Posterior cingulate gyrus (tissue), 11 donors: ENCODE results near the gene BRMS1L.

Experiments
- DNase-seq, 10 donors: peaks; one replicate each; pipeline versions ENCODE4 v3.0.0 to v3.0.0-alpha.2; 2020 to 2021; ENCODE audit warnings: mixed read lengths in 3 of 10
- intact Hi-C: fragments of 100-400 bp; cut with DNase I; formaldehyde crosslinking; loops from one replicate; pipeline ENCODE4 v1.15.1; 2023

Gene BRMS1L

DNA sequence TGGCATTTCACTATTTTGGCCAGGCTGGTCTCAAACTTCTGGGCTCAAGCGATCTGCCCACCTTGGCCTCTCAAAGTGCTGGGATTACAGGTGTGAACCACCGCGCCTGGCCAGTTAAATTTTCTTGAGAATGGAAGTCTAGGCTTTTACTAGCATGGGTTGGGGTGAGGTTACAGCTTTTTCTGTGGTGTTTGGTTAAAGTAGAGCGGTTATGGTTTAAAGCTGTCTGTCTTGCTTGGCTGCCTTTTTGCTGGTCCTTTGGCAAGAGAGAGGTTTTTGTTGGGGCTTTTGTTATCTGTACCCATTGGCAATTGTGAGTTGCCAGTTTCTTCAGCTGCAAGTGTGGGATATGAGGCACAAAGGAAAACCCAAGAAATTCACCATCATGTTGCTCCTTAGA lies 84.1 kb downstream of the BRMS1L start:
- intact Hi-C loops = no loop called here
- no peak for DNase-seq

DNA sequence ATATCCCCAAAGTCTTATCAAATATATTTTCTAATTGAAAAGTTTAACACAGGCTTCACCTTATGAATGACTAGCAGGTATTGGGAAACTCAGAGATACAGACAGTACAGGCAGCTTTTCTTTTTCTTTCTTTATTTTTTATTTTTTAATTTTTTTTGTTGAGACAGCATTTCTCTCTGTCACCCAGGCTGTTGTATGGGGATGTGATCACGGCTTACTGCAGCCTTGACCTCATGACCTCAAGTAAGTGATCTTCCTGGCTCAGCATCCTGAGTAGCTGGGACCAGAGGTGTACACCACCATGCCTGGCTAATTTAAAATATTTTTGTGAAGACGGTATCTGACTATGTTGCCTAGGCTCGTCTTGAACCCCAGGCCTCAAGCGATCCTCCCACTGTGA lies 85.0 kb downstream of the BRMS1L start:
- intact Hi-C loops = no loop called here
- no peak for DNase-seq

DNA sequence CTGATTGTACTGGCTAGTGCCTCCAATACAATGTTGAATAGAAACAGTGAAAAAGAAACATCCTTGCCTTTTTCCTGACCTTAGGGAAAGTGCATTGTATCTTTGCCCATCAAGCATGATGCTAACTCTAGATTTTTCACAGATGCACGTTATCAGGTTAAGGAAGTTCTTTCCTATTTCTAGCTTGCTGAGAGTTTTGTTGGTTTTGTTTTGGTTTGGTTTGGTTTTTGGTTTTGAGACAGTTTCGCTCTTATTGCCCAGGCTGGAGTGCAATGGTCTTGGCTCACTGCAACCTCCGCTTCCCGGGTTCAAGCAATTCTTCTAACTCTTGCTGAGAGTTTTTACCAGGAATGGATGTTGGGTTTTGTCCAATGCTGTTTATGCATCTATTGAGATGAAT lies 89.0 kb downstream of the BRMS1L start:
- DNase-seq = no peak
- intact Hi-C loops = no loop called here

DNA sequence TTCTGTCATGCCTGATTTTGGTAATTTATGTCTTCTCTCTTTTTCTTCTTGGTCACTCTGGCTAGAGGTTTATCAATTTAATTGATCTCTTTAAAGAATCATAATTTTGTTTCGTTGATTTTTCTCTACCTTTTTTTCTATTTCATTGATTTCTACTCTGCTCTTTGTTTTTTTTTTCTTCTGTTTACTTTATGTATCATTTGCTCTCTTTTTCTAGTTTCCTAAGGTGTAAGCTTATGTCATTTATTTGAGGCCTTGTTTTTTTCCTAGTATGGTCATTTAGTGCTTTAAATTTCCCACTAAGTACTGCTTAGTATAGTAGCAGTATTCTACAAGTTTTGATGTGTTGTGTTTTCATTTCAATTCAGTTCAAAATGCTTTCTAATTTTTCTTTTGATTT lies 89.6 kb downstream of the BRMS1L start:
- no peak for DNase-seq
- intact Hi-C loops = no loop called here
